NCI-H146 (cell line): ENCODE data around the gene PROX1.

Experiments
- DNase-seq: peaks from one replicate; lab custom pipeline; 2025; lab: John Stamatoyannopoulos, UW

Gene PROX1

GRCh38 chr1:214022229-214022791, 34.5 kb downstream of the PROX1 start:
- peak; percentile 63 for DNase-seq

DNA sequence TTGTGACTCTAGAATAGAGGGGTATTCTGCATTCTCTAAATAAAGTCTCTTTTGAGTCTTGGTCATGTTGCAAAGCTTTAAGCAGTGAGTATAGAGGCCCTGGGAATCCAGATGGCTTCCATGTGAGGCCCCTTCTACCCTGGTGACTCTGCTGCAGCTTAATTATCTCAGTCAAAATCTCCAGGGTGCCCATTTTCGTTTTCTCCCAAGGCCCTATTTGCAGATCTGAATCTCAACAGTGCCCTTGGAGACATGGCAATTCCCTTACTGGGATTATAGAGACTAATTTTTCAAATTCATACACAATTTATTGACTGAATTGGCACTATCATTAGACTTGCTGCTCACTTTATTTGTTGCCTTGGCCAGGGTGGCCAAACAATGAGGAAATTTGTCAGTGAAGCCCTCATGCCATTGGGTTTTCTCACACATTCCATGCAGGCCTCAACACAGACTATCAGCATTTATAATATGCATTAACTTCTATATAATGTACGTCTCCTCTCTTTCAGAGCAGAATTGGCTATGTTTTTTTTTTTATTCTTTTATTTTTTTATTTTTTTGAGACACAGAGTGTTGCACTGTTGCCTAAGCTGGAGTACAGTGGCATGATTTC, 35.1 kb downstream of the PROX1 start:
- peak; percentile 52 for DNase-seq

GRCh38 chr1:214026985-214027384, 39.2 kb downstream of the PROX1 start:
- no peak for DNase-seq

- no peak for DNase-seq
Measured at GRCh38 chr1:214027498-214027897, 39.7 kb downstream of the PROX1 start.

DNA sequence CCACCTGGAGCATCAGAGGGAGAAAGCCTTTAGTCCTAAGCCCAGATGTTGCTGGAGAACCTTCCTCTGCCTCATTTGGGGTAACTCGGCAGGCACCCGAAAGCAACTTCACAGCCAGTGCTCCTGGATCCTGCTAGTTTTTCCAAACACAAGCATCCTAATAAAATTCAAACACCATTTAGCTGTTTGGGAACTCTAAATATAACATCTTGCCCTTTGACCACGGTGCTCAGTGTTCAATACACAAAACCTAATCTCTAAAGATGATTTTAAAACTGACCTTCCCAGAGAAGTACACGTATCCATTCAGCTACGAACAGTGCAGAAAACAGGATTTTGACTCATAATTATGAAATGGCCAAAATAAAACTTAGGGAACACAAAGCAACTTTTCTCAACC, 40.3 kb downstream of the PROX1 start:
- DNase-seq, result no peak

DNA sequence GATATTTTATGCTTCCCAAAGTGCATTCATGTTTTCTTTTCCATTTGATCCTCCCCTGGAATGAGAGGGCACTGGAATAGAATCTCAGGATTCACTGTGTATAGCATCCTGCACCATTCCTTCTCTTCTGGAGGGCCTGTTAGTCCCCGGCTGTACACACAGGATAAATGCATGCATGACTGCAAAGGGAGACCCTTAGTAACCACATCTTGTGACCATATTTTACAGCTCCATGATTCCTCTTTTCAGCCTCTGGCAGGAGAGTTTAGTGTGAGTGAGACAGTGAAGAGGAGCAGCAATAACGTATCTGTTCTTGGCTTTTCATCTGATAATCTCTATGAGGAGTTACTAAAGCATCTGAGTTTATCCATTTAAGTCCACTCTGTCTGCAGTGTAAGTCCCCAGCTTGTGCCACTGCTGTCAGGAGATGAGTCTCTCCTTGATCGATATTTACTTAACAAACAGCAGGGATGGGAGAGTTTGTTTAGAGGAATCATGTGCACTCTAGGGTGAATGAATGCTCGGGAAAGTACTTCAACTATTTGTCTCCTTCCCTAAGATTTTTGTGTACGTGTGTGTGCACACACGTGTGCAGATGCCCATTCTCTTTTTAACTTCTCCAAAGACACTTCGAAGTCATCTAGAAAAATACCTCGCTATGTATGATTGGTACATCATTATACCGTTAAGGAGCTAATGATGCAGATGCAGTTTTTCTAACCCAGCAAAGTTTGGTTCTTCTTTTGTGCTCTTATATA, 41.1 kb downstream of the PROX1 start:
- peak; percentile 10 for DNase-seq

- DNase-seq, result no peak
Measured at GRCh38 chr1:214029796-214030195, 42.0 kb downstream of the PROX1 start.

- DNase-seq, result no peak
Measured at GRCh38 chr1:214031267-214031650, 43.5 kb downstream of the PROX1 start.

GRCh38 chr1:214037468-214037867, 49.7 kb downstream of the PROX1 start:
- no peak for DNase-seq

GRCh38 chr1:214039394-214040018, 51.7 kb downstream of the PROX1 start:
- no peak for DNase-seq

DNA sequence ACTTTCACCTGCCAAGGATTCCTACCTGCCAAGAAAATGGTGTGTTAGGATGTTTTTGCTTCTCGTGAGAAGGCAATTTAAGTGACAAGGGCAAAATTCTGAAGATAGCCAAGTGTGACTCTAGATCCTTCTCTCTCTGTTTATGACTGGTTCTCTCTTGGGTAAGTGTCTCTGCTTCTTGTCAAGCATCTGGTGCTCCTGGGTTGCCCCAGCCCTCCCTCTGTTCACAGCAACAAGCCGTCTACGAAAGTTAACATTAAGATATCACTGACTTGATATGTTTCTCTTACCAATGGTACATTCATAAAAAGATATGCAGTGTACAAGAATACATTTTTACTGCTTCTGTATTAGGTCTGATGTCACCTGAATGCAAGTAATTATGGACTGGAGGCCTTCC, 55.4 kb downstream of the PROX1 start:
- DNase-seq, result no peak

- peak; percentile 87 for DNase-seq
Measured at GRCh38 chr1:214044438-214045214, 56.9 kb downstream of the PROX1 start.

GRCh38 chr1:214050513-214051401, 63.0 kb downstream of the PROX1 start:
- DNase-seq, result peak; percentile 89

DNA sequence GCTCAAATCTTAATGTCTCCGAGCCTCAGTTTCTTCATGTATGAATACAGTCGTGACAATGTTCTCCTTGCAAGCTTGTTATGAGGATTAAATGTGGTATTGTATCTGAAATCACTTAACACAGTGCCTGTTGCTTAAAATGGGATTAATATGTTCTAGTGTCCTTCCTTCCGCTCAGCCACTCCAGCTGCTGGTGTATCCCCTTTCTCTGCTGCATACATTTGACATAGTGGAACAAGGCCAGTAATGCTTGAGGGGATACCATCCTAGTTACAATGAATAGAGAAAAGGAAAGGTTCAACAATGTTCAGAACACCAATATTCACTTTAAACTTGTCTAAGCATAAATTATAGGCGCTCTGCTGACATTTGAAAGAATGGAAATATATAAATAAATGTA, 64.0 kb downstream of the PROX1 start:
- no peak for DNase-seq

GRCh38 chr1:214058076-214058475, 70.3 kb downstream of the PROX1 start:
- no peak for DNase-seq

- DNase-seq, result no peak
Measured at GRCh38 chr1:214066190-214066589, 78.4 kb downstream of the PROX1 start.

DNA sequence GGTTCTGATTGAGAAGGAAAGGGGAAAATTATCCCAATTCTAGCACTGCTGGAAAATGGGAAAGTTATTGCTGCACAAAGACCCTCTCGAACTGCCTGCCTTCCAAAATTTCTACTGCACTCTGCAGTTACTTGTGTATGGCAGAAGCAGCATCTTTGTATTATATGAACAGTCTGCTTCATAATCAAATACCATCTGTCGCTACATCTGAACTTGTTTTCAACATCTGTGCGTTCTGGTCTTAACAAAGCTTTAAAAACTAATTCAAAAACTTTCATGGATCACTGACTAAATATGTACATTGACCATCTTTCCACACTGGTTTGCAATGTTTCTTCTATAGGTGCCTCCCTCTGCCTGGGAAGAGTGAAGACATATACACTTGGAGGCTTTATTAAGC, 79.2 kb downstream of the PROX1 start:
- DNase-seq, result no peak

DNA sequence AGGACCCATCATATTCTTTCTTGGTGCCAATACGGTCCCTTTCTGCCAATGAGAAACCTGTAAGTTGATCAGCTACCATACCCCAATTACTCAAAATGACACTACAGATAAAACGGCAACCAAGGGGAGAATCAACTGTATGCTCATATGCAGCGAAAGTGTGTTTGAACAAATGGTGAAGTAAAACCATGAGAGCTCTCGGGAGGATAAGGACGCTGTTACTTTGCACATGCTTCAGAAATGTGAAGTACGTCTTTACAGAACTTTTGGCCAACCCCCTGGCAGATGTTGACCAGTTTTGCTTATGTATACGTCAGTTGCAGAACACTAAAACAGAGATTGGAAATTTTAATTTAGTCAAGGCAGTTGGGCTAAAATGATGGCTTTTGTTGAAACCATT, 79.6 kb downstream of the PROX1 start:
- no peak for DNase-seq

- no peak for DNase-seq
Measured at GRCh38 chr1:214067853-214068703, 80.3 kb downstream of the PROX1 start.

- no peak for DNase-seq
Measured at GRCh38 chr1:214068979-214069378, 81.2 kb downstream of the PROX1 start.
